Measurements from ENCODE around the gene ARHGEF10L.

- TF ChIP-seq, protein P1, sequence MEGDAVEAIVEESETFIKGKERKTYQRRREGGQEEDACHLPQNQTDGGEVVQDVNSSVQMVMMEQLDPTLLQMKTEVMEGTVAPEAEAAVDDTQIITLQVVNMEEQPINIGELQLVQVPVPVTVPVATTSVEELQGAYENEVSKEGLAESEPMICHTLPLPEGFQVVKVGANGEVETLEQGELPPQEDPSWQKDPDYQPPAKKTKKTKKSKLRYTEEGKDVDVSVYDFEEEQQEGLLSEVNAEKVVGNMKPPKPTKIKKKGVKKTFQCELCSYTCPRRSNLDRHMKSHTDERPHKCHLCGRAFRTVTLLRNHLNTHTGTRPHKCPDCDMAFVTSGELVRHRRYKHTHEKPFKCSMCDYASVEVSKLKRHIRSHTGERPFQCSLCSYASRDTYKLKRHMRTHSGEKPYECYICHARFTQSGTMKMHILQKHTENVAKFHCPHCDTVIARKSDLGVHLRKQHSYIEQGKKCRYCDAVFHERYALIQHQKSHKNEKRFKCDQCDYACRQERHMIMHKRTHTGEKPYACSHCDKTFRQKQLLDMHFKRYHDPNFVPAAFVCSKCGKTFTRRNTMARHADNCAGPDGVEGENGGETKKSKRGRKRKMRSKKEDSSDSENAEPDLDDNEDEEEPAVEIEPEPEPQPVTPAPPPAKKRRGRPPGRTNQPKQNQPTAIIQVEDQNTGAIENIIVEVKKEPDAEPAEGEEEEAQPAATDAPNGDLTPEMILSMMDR (conservative IDR thresholded peaks at IDR 0.05; ENCODE audit: low read depth, low read length) = no peak
- TF ChIP-seq EZH2 (IDR thresholded peaks at IDR 0.05; ENCODE audit: low read length, unreplicated experiment) (no peak), EZH2phosphoT487 (IDR thresholded peaks at IDR 0.05; ENCODE audit: borderline replicate concordance, low read length) (no peak)
Measured at GRCh38 chr1:17523321-17524041, 16.0 kb upstream of the ARHGEF10L start.

All from PC-3 (cell line).